Measurements from ENCODE around the gene WDR47. TPM values are rescaled to one million over a fixed set of nuclear protein-coding genes. Genes with fewer than 3 reads are reported as not detected.

Gene WDR47
- total and polyA plus RNA-seq, 2 of the 8 experiments (the other 6 are each of a cell fraction or from before 2014, with no cell fraction given) = 1.9 to 6.7 TPM

DNA sequence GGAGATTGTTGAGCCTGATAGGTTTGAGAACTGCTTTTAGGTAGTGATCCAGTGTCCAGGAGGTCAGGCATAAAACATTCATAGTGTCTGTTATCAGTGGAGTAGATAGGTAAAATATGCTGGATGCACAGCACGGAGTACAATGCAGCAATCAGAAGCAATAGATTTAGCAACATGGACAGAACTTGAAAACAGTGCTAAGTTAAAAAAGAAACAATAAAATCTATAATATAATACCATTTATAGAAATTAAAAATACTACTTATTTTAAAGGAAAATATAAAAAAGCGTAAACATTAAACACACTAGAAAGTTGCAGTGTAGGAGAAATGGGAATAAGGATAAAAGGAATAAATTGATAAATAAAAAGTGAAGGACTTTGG, 37.3 kb upstream of the WDR47 start (continued):
- TF ChIP-seq, protein P1, sequence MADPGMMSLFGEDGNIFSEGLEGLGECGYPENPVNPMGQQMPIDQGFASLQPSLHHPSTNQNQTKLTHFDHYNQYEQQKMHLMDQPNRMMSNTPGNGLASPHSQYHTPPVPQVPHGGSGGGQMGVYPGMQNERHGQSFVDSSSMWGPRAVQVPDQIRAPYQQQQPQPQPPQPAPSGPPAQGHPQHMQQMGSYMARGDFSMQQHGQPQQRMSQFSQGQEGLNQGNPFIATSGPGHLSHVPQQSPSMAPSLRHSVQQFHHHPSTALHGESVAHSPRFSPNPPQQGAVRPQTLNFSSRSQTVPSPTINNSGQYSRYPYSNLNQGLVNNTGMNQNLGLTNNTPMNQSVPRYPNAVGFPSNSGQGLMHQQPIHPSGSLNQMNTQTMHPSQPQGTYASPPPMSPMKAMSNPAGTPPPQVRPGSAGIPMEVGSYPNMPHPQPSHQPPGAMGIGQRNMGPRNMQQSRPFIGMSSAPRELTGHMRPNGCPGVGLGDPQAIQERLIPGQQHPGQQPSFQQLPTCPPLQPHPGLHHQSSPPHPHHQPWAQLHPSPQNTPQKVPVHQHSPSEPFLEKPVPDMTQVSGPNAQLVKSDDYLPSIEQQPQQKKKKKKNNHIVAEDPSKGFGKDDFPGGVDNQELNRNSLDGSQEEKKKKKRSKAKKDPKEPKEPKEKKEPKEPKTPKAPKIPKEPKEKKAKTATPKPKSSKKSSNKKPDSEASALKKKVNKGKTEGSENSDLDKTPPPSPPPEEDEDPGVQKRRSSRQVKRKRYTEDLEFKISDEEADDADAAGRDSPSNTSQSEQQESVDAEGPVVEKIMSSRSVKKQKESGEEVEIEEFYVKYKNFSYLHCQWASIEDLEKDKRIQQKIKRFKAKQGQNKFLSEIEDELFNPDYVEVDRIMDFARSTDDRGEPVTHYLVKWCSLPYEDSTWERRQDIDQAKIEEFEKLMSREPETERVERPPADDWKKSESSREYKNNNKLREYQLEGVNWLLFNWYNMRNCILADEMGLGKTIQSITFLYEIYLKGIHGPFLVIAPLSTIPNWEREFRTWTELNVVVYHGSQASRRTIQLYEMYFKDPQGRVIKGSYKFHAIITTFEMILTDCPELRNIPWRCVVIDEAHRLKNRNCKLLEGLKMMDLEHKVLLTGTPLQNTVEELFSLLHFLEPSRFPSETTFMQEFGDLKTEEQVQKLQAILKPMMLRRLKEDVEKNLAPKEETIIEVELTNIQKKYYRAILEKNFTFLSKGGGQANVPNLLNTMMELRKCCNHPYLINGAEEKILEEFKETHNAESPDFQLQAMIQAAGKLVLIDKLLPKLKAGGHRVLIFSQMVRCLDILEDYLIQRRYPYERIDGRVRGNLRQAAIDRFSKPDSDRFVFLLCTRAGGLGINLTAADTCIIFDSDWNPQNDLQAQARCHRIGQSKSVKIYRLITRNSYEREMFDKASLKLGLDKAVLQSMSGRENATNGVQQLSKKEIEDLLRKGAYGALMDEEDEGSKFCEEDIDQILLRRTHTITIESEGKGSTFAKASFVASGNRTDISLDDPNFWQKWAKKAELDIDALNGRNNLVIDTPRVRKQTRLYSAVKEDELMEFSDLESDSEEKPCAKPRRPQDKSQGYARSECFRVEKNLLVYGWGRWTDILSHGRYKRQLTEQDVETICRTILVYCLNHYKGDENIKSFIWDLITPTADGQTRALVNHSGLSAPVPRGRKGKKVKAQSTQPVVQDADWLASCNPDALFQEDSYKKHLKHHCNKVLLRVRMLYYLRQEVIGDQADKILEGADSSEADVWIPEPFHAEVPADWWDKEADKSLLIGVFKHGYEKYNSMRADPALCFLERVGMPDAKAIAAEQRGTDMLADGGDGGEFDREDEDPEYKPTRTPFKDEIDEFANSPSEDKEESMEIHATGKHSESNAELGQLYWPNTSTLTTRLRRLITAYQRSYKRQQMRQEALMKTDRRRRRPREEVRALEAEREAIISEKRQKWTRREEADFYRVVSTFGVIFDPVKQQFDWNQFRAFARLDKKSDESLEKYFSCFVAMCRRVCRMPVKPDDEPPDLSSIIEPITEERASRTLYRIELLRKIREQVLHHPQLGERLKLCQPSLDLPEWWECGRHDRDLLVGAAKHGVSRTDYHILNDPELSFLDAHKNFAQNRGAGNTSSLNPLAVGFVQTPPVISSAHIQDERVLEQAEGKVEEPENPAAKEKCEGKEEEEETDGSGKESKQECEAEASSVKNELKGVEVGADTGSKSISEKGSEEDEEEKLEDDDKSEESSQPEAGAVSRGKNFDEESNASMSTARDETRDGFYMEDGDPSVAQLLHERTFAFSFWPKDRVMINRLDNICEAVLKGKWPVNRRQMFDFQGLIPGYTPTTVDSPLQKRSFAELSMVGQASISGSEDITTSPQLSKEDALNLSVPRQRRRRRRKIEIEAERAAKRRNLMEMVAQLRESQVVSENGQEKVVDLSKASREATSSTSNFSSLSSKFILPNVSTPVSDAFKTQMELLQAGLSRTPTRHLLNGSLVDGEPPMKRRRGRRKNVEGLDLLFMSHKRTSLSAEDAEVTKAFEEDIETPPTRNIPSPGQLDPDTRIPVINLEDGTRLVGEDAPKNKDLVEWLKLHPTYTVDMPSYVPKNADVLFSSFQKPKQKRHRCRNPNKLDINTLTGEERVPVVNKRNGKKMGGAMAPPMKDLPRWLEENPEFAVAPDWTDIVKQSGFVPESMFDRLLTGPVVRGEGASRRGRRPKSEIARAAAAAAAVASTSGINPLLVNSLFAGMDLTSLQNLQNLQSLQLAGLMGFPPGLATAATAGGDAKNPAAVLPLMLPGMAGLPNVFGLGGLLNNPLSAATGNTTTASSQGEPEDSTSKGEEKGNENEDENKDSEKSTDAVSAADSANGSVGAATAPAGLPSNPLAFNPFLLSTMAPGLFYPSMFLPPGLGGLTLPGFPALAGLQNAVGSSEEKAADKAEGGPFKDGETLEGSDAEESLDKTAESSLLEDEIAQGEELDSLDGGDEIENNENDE (IDR thresholded peaks at IDR 0.05; ENCODE audit: insufficient replicate concordance, low read length) = no peak
- TF ChIP-seq KDM4A (IDR thresholded peaks at IDR 0.05; ENCODE audit: low read depth, low read length, severe bottlenecking) (no peak), SIX5 (IDR thresholded peaks at IDR 0.05; ENCODE audit: low read depth, low read length) (no peak), POU5F1 (IDR thresholded peaks at IDR 0.05; ENCODE audit: low read depth, low read length) (no peak), TEAD4 (IDR thresholded peaks at IDR 0.05; ENCODE audit: low read depth, low read length) (no peak), SAP30 (IDR thresholded peaks at IDR 0.05; ENCODE audit: insufficient read depth, insufficient replicate concordance, low read length) (no peak), TAF1 (IDR thresholded peaks at IDR 0.05; ENCODE audit: low read depth, low read length) (no peak), FOSL1 (IDR thresholded peaks at IDR 0.05; ENCODE audit: insufficient read depth, low read depth, low read length) (no peak), TBP (IDR thresholded peaks at IDR 0.05; ENCODE audit: low read depth, low read length) (no peak)
